GM21717 (cell line): ENCODE data around the gene PSENEN.
A peak's percentile ranks its signal among the peaks of the same experiment; 100 is the strongest.

Source experiments
- ATAC-seq: cut with Tn5 transposase; IDR thresholded peaks from one replicate; pipeline ENCODE4 v1.9.1; 2021; ENCODE audit warnings: mild to moderate bottlenecking, moderate library complexity; ENCODE audit not compliant: unreplicated experiment

The PSENEN gene

DNA sequence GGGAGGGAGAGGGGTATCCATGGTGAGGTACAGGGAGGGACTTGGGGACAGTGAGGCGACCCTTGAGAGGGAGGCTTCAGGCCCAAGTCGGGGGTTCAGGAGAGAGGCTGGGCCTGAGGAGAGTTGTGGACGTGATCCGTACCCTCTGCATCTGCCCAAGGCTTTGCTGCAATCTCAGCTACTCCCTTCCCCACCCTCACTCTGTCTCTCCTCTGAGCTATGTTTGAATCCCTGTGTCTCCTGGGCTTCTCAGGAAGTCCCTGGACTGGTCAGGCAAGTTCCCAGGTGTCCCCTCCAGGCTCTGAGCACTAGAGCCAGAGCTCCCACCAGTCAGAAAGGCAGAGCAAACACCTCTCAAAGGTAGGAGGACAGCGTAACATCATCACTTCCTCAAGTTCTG lies 4.7 kb downstream of the PSENEN start:
- ATAC-seq = no peak

DNA sequence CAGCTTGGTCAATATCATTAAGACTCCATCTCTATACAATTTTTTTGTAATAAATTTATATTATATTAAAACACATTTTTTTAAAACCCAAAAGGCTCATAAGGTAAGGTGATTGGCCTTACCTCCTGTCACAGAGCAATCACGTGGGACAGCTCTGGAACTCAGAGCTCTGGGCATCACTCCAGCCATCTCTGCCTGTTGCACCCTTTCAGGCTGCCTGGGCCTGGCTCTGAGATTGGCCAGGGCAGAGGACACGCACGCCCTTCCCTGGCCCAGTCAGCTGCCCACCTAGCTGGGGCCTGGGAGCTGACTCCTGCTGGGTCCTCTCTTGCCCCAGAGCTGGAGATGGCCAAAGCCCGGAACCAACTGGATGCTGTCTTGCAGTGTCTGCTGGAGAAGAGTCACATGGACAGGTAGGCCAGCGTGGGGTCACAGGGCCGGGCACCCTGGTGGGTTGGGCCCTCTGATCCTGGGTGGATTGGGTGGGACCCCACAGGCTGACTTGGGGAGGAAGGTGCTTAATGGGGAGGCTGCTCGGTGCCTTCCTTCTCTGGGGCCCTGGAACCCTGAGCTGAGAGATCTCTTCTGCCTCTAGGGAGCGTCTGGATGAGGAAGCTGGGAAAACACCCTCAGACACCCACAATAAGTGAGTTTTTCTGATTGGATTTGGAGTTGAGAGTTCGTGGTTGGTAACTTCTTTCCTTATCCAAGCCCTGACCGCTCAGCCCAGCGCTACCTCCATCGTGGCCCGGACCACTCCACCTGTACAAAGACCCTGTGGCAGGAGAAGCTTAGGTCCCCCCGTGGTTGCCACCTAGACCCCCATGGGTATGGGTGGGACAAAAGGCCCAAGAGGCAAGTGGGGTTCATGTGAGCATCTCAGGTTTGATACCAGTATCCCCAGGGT lies 6.6 kb downstream of the PSENEN start:
- ATAC-seq = no peak

DNA sequence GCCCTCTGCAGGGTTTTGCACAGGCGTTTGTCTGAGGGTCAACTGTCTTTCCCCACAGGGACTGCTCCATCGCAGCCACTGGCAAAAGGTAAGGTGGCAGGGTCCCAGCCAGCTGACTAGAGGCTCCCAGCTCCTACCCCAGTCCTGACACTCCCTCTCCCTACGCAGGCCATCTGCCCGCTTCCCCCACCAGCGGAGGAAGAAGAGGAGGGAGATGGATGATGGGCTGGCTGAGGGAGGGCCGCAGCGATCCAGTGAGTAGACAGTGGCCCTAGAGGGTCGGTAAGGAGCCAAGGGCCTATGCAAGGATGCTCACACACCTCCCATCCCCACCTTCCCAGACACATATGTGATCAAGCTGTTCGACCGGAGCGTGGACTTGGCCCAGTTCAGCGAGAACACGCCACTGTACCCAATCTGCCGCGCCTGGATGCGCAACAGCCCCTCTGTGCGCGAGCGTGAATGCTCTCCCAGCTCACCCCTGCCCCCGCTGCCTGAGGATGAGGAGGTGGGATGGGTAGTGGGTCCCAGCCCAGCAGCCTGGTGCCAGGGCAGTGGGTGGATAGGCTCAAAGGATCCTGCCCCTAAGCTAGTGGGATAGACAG lies 7.4 kb downstream of the PSENEN start:
- ATAC-seq = no peak

DNA sequence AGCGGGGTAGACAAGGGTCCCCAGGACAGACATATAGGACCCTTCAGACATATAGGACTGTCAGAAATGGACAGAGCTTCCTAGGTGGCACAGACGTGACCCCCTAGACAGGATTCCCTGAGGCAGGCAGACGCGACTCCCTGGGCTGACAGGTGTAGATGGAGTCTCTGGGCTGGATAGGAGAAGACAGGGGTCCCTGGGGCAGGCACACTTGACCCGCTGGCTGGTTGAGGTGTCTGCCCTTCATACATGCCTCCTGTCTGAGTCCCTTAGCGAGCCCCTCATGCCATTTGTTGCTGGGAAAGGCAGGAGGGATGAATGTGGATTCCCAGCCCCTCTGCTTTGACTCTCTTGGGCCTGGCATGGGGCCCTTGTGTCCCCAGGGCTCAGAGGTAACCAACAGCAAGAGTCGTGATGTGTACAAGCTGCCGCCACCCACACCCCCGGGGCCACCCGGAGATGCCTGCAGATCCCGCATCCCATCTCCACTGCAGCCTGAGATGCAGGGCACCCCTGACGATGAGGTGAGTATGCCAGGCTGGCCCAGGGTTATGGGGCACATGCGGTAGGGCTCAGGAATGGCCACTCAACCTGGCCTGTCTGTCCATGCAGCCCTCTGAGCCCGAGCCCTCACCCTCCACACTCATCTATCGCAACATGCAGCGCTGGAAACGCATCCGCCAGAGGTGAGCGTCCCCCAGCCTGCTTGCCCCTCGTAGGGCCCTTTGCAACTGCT lies 8.4 kb downstream of the PSENEN start:
- no peak for ATAC-seq

DNA sequence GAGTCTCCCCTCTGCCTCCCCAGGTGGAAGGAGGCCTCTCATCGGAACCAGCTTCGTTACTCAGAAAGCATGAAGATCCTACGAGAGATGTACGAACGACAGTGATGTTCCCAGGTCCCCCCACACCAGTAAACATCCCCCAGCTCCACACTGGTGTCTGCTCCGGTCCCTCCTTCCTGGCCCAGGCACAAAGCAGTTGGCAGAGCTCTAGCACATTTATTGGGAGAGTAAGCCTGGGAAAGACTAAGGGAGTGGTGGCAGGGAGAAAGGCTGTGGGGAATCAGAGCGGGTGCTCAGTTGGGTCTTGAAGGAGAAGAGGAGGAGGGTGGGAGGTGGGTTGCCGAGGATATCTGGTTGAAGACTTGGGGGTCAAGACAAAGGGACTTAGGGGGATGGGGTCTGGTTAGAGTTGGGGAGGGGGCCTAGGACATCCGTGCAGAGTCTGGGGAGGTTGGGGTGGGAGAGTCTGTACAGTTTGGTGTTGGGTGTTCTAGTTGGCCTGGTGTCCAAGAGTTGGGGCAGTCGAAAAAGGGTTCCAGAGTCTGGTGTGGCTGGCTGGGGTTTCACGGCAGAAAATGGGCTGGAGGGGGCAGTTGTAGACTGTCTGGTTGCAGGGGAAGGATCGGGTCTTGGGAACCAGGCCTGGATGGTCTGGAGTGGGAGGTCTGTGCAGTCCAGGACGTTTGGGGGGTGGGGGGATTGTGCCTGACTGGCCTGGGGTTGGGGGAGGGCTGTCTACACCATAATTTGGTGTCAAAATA lies 9.1 kb downstream of the PSENEN start:
- no peak for ATAC-seq

DNA sequence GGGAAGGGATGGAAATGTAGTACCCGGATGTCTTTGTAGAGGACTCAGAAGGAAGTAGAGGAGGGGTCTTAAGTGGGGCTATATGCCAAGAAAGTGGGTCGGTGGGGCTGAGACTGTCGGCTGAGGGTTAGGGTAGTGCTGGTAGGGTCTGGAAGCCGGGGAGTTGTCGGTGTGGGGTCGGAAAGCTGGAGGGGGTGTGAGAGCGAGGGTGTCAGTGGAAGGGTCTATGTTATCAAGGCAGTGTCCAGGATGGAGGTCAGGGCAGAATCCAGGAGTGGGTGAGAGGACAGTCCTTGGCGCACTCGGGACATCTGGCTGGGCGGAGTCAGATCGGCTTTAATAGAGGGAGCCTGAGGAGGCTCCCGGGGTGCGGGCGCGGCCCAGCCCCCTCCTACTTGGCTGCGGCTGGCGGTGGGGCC lies 9.7 kb downstream of the PSENEN start:
- ATAC-seq = no peak

DNA sequence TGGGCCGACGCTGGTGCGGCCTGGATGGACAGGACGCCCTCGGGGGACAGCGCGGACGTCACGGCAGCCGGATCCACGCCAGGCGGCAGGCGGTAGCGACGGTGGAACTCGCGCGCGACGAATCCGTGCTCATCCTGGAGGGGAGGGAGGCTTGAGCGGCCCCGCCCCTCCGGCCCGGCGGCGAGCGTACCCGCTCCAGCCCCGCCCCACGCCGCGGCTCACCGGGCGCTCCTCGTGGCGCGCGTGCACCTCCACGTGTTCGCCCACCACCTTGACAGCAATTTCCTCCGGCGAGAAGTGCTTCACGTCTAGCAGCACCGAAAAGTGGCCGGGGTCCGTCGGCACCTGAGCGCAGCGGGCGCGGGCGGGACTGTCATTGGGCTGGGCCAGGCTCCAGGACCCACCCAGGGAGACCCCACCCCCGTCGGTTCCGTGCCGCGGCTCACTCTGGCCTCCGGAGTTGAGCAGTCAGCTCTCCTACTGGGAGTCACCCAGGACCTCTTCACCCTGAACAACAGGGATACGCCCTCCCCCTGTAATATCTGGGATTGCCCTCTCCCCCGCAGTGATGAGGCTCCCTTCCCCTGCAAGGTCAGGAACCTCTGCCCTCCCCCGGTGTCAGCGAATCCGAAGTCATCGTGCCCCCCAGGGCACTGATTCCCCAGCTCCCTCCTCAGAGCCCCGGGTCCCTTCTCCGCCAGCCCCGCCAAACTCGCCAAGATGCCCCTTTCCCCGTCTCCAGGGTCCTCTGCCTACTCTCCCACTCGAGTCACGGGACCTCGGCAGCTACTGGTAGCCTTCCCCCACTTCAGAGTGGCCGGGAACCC lies 10.3 kb downstream of the PSENEN start:
- no peak for ATAC-seq

DNA sequence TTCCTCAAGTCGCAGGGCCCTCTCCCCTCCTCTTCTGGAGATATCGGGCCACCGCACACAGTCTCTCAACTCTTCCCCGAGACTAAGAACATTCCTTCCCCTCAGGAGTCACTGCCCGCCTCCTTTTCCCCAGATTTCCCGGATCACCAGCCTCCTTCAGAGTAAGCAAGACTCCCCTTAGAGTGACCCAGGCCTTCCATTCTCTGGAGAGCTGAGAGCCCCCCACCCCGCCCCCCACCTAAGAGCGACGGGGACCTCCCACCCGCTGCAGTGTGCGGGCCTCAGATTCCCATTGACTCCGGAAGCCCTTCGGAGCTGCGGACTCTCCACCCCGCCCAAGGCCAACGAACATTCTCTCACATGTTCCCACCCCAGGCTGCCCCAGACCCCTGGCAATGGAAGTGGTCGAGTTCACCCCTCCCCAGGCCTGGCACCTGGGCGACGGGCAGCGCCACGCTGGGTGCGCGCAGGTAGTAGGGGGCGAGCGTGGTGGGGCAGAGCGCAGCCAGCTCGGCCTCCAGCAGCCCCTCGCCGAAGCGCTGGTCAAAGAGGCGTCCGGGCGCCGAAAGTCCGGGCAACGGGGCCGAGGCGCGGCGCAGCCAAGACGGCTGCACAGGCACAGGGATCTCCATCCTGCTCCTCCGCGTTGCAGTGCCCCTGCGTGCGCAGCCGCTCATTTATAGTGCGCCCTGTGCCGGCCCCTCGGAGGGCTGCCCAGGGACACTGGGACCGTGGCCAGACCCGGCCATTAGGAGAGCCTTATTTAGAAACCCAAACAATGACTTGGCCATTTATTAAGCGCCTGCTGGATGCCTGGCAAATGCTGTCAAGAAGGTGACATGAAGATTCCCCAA lies 11.2 kb downstream of the PSENEN start, which contains the start of gene HSPB6:
TSS of gene HSPB6 (minus strand) at position 653 of the 854 bp plus-strand sequence. CDS start at position 632, 21 bp downstream.
- no peak for ATAC-seq

DNA sequence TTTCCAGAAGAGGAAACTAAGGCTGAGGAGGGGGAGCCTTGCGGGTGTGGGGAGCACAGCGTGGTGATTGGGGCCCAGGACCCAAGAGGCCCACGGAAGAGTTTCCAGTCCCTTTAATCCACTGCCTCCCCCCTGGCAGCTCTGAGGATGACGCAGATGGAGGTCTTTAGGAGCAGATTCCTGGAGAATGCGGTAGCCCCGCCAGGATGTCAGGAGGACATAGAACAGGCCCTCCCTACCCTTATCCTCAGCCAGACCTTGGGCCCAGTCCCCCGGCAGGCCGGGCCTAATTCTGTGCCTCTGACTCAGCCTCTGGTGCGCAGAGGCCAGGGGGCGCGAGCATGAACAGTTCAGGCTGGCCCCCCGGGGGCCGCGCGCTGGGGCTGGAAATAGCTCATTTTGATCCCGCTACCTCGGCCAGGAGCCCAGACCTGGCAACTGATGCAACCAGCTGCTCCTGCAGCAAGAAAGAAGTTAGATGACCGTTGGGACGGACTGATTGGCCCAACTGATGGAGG lies 11.8 kb downstream of the PSENEN start:
- peak; percentile 5 for ATAC-seq

DNA sequence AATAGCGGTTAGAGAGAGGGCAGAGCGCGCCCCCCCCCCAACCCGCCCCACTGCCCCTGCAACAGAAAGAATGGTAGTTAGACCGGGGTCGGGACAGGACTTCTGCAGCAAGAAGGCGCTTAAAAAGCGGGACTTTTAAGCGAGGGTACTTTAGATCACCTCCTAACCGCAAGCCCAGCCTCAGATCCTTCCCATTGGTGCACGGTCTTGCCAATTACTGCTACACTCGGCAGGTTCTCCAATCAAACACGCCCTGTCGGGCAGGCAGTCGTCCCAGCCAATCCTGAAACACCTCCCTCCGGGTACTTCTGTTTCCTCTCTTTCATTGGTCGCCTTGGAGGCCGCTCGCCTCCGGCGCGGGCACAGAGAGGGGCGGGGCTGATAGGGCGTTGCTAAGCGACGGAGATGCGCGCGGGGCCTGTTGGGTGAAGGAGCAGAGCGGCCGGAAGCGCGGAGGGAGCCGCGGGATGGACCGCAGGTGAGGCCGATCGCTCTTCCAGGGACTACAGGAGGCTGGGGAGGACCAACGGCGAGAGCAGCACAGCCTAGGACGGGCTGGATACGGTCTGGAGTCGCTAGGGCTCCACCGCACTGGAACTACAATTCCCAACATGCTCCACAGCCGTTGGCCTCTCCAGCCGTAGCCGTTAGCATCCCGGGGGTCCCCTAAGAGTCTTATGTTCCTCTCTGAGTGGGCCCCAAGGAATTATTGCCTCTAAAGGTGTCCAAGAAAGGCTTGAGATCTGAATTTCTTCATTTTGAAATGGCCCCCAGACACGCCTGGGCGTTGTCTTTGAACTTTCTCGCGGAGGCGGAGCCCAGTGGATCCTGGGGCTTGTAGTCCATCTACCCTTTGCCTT lies 12.5 kb downstream of the PSENEN start, which contains the start of gene PROSER3:
TSS of gene PROSER3 (plus strand) at position 428 of the 860 bp plus-strand sequence. CDS start at position 468, 40 bp downstream.
- ATAC-seq = peak; percentile 84

DNA sequence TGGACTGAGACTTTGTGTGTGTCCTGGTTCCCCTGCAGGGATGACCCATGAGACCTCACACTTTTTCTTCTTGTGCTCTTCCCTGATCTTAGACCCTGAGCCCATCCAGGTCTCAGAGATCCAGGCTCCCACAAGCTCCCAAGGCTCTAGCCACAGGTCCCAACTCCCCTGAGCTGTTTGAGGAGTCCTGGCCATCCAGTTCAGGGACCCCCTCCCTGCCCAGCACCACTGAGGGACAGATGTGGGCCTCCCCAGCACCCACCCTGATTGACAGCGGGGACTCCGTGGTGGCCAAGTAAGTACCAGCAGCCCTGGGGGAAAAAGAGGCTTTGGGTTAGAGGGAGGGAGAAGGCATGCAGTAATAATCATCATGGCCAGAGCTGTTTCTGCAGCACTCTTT lies 14.2 kb downstream of the PSENEN start:
- no peak for ATAC-seq

DNA sequence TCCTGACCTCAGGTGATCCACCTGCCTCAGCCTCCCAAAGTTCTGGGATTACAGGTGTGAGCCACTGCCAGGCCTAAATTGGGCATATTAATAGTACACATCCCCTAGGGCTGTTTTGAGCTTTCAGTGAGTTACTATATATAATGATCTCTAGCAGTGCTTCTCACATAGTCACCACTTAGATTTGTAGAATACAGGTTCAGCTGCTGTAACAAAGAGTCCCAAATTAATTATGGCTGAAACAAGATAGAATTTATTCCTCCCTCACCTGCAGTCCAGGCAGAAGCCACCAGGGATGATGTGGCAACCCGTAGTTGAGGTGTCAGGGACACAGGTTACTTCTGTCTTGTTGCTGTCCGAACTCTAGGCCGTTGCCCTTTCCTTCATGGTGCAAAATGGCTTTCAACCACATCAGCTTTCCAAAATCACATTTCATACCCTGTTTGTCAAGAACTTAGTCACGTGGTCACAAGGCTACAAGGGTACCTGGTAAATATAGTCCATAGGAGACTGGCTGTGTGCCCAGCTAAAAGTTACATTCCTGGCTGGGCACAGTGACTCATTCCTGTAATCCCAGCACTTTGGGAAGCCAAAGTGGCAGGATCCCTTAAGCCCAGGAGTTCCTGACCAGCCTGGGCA lies 15.4 kb downstream of the PSENEN start:
- ATAC-seq = no peak

DNA sequence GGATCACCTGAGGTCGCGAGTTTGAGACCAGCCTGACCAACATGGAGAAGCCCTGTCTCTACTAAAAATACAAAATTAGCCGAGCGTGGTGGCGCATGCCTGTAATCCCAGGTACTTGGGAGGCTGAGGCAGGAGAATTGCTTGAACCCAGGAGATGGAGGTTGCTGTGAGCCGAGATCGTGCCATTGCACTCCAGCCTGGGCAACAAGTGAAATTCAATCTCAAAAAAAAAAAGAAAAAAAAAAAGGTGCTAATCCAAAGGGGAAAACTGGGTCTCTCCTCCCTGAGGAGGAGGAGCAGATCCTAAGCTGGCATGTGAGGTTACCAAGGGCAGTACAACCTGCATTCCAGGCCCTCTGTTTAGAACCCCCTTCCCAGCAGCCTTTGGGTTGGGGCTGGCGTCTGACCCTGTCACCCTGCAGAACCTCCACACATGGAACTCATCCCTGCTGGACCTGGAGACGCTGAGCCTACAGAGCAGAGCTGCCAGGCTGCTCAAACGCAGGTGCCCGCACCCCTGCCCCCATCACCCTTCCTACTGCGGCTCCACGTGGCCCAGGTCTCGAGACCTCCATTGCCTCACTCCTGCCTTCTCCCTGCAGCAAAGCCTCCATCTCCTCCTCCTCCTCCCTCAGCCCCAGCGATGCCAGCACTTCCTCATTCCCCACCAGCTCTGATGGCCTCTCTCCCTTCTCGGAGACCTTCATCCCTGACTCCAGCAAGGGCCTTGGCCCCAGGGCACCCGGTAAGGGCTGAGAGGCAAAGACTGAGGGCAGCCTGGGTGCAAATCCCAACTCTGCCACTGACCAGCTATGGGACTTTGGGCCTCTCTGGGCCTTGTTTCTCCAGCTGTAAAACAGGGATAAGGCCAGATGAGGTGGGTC lies 19.2 kb downstream of the PSENEN start:
- ATAC-seq = no peak

DNA sequence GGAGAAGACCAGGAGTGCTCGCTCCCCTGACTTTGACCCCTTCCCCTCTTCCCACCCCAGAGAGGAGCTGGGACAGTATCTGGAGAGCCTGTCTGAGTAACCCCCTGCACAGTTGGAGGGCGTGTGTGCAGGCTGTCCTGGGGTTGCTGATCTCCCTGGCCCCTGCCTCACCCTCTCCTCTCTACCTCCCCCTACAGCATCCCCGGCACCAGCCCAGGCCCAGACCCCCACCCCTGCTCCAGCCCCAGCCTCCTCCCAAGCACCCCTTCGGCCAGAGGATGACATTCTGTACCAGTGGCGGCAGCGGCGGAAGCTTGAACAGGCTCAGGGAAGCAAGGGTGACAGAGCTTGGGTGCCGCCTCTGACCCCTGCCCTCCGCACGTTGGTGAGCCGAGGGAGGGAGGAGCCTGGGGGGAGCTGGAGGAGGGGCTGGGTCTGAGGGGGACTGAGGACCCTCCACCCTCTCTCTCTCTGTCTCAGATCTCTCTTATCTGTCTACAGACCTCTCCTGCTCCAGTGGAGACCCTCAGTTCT lies 21.2 kb downstream of the PSENEN start:
- ATAC-seq = no peak

DNA sequence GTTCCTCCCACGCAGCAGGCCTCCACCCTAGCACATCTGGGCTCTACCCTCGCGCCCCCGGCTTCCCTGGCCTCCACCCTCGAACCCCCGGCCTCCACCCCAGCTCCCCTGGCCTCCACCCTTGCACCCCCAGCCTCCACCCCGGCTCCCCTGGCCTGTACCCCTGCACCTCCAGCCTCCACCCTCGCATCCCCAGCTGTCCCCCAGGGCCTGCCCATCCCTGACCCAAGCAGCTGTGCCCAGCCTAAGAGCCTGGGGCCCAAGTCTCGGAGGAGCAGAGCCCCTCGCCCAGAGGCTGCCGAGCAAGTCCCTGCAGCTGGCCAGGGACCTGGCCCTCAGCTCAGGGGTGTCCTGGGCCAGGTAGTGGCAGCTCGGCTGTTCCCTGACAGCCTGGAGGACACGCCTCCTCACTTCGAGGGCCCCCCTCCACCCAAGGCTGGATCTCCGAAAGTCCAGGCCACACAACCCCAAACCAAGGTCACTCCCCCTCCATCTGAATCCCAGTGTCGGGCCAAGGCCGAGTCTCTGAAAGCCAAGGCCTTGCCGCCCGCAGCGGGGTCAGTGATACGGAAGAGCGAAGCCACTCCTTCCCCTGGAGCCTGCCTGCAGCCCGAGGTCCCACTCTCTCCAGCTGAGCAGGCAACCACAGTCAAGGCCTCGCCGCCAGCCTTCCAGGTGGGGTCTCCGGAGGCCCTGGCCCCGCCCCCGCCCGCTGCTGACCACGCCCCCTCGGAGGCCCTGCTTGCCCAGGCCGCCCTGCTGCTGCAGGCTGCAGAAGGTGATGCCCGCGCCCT lies 22.0 kb downstream of the PSENEN start:
- no peak for ATAC-seq
